ENCODE results near the gene YTHDC1.

- TF ChIP-seq REST (IDR thresholded peaks at IDR 0.05; ENCODE audit: insufficient replicate concordance, low read depth): no peak
- TF ChIP-seq CTCF (IDR thresholded peaks at IDR 0.05; ENCODE audit: insufficient read depth, low read length): no peak
- TF ChIP-seq GABPA (IDR thresholded peaks at IDR 0.05; ENCODE audit: low read depth): no peak
- TF ChIP-seq POLR2AphosphoS5 (IDR thresholded peaks at IDR 0.05; ENCODE audit: low read depth): no peak
Measured at GRCh38 chr4:68277627-68278026, 72.3 kb downstream of the YTHDC1 start.
